H1 (cell line): ENCODE data around the gene CREG2. TPM values are rescaled to one million over a fixed set of nuclear protein-coding genes. Genes with fewer than 3 reads are reported as not detected.

Experiments
- CTCF ChIA-PET: fragments of 300-600 bp; sonication (Branson Sonifier 250); formaldehyde crosslinking; loops from one replicate; lab custom pipeline; 2021; ENCODE audit not compliant: partially characterized antibody; lab: Charles Lee
- POLR2A ChIA-PET: fragments of 300-600 bp; sonication (Branson Sonifier 250); formaldehyde crosslinking; loops from one replicate; lab custom pipeline; 2021; ENCODE audit warnings: inconsistent platforms; ENCODE audit not compliant: partially characterized antibody; lab: Charles Lee
- DNase-seq, 2 experiments: peaks; one replicate each; pipeline versions ENCODE4 v3.0.0 to v3.0.0-alpha.2; 2010 to 2022; ENCODE audit warnings: low spot score in 2 of 2, low read depth in 1 of 2, mixed read lengths in 1 of 2
- FAIRE-seq: peaks from 2 replicates; lab custom pipeline; 2011; peaks lifted over from hg19 to GRCh38; lab: Jason Lieb, UNC
- H2AFZ ChIP-seq: 2 replicates; pipeline ENCODE4 v1.8.1; 2012; ENCODE audit warnings: low read length, inconsistent platforms
- H2AK5ac ChIP-seq: 2 replicates; pipeline ENCODE4 v1.6.1; 2013; ENCODE audit warnings: low read depth, low read length
- H2BK120ac ChIP-seq: replicated peaks from 2 replicates; pipeline ENCODE3; 2013; ENCODE audit warnings: low read depth, low read length, inconsistent platforms
- H2BK12ac ChIP-seq: 2 replicates; pipeline ENCODE4 v1.6.1; 2013; ENCODE audit warnings: low read depth, low read length
- H2BK15ac ChIP-seq: 2 replicates; pipeline ENCODE4 v1.6.1; 2013; ENCODE audit warnings: low read length
- H2BK20ac ChIP-seq: 2 replicates; pipeline ENCODE4 v1.6.1; 2013; ENCODE audit warnings: low read length
- H2BK5ac ChIP-seq: 2 replicates; pipeline ENCODE4 v1.6.1; 2013; ENCODE audit warnings: low read depth, low read length
- H3K14ac ChIP-seq: 2 replicates; pipeline ENCODE4 v1.6.1; 2013; ENCODE audit warnings: inconsistent platforms; ENCODE audit not compliant: insufficient read length
- H3K18ac ChIP-seq: 2 replicates; pipeline ENCODE4 v1.6.1; 2013; ENCODE audit warnings: low read length; ENCODE audit errors: extremely low read depth
- H3K23ac ChIP-seq: 2 replicates; pipeline ENCODE4 v1.6.1; 2013; ENCODE audit warnings: inconsistent platforms; ENCODE audit not compliant: insufficient read length
- H3K23me2 ChIP-seq: 2 replicates; pipeline ENCODE4 v1.6.1; 2013; ENCODE audit warnings: low read depth, low read length
- H3K27ac ChIP-seq: 2 replicates; pipeline ENCODE4 v1.6.1; 2011; ENCODE audit warnings: low read depth, low read length, inconsistent platforms
- H3K27me3 ChIP-seq, 4 experiments: replicated peaks in 1 of 4; 1 replicate in 1 of 4; 2 replicates in 3 of 4; pipeline versions ENCODE4 v1.6.1 to v1.8.1; 2011 to 2013; ENCODE audit warnings: low read length in 3 of 4, mild to moderate bottlenecking in 3 of 4, inconsistent platforms in 2 of 4, mixed read lengths in 2 of 4, moderate library complexity in 1 of 4; ENCODE audit not compliant: control insufficient read depth in 3 of 4, insufficient read depth in 3 of 4; ENCODE audit errors: extremely low read depth in 1 of 4
- H3K36me3 ChIP-seq, 4 experiments: 2 replicates each; pipeline versions ENCODE4 v1.6.1 to v1.8.1; 2011 to 2013; ENCODE audit warnings: mild to moderate bottlenecking in 4 of 4, low read length in 3 of 4, moderate library complexity in 2 of 4, control low read depth in 1 of 4, inconsistent platforms in 1 of 4; ENCODE audit not compliant: insufficient read depth in 4 of 4, control insufficient read depth in 2 of 4
- H3K4ac ChIP-seq: replicated peaks from 2 replicates; pipeline ENCODE3; 2013; ENCODE audit warnings: low read length, low read depth, mixed read lengths, inconsistent platforms; ENCODE audit not compliant: insufficient read length
- H3K4me1 ChIP-seq, 4 experiments: replicated peaks in 1 of 4; 1 replicate in 1 of 4; 2 replicates in 3 of 4; pipeline versions ENCODE4 v1.6.1 to v1.8.1; 2011 to 2013; ENCODE audit warnings: low read length in 3 of 4, inconsistent platforms in 2 of 4, mixed read lengths in 1 of 4; ENCODE audit not compliant: insufficient read depth in 4 of 4, control insufficient read depth in 3 of 4
- H3K4me2 ChIP-seq, 2 experiments: 2 replicates each; pipeline versions ENCODE4 v1.6.1 to v1.8.1; 2011 to 2013; ENCODE audit warnings: low read depth in 2 of 2, low read length in 2 of 2, control low read depth in 1 of 2, inconsistent platforms in 1 of 2, mild to moderate bottlenecking in 1 of 2; ENCODE audit not compliant: insufficient read depth in 1 of 2
- H3K4me3 ChIP-seq, 4 experiments: fragments of 200-600, 300-600 bp in 1 of 4; sonication (generic), shearing (Covaris generic), sonication (Bioruptor Twin) in 1 of 4; 2 replicates each; pipeline versions ENCODE4 v1.5.1 to v1.8.1; 2011 to 2016; ENCODE audit warnings: low read length in 4 of 4, low read depth in 3 of 4, control low read depth in 2 of 4, inconsistent platforms in 2 of 4, mild to moderate bottlenecking in 2 of 4, mixed read lengths in 1 of 4, moderate library complexity in 1 of 4; ENCODE audit not compliant: insufficient read depth in 2 of 4; ENCODE audit errors: extremely low read depth in 1 of 4
- H3K56ac ChIP-seq: replicated peaks from 2 replicates; pipeline ENCODE3; 2013; ENCODE audit warnings: low read depth, mild to moderate bottlenecking, mixed read lengths, low read length, inconsistent platforms; ENCODE audit not compliant: insufficient read length
- H3K79me1 ChIP-seq: 2 replicates; pipeline ENCODE4 v1.6.1; 2013; ENCODE audit warnings: low read depth, low read length, control low read depth
- H3K79me2 ChIP-seq, 2 experiments: 2 replicates each; pipeline versions ENCODE4 v1.6.1 to v1.8.1; 2012 to 2013; ENCODE audit warnings: low read length in 2 of 2, mild to moderate bottlenecking in 2 of 2, inconsistent platforms in 1 of 2; ENCODE audit not compliant: insufficient read depth in 2 of 2, control insufficient read depth in 1 of 2
- H3K9ac ChIP-seq, 4 experiments: replicated peaks in 1 of 4; 1 replicate in 1 of 4; 2 replicates in 3 of 4; pipeline versions ENCODE4 v1.6.1 to v1.8.1; 2011 to 2013; ENCODE audit warnings: low read depth in 3 of 4, low read length in 3 of 4, control low read depth in 2 of 4, mild to moderate bottlenecking in 2 of 4, moderate library complexity in 2 of 4, inconsistent platforms in 1 of 4; ENCODE audit errors: extremely low read depth in 1 of 4
- H3K9me3 ChIP-seq, 2 experiments: 2 replicates each; pipeline versions ENCODE4 v1.6.1 to v1.8.1; 2012 to 2013; ENCODE audit warnings: mild to moderate bottlenecking in 2 of 2, moderate library complexity in 2 of 2, control low read depth in 1 of 2, inconsistent platforms in 1 of 2, low read depth in 1 of 2, low read length in 1 of 2, mixed read lengths in 1 of 2; ENCODE audit not compliant: insufficient read depth in 2 of 2
- H4K20me1 ChIP-seq, 2 experiments: replicated peaks in 1 of 2; 2 replicates each; pipeline versions ENCODE3 to v1.8.1; 2011 to 2013; ENCODE audit warnings: inconsistent platforms in 2 of 2, low read length in 2 of 2, mild to moderate bottlenecking in 1 of 2; ENCODE audit not compliant: insufficient read depth in 2 of 2, control insufficient read depth in 1 of 2
- H4K5ac ChIP-seq: 2 replicates; pipeline ENCODE4 v1.6.1; 2013; ENCODE audit warnings: low read length, low read depth, mixed read lengths, inconsistent platforms; ENCODE audit not compliant: insufficient read length
- H4K8ac ChIP-seq: 2 replicates; pipeline ENCODE4 v1.8.0; 2013; ENCODE audit warnings: mild to moderate bottlenecking, moderate library complexity, low read length, inconsistent platforms; ENCODE audit not compliant: insufficient read depth; ENCODE audit errors: extremely low read depth
- H4K91ac ChIP-seq: replicated peaks from 2 replicates; pipeline ENCODE3; 2013; ENCODE audit warnings: low read length, mixed read lengths, inconsistent platforms; ENCODE audit not compliant: insufficient read length
- JUN ChIP-seq: IDR thresholded peaks from 2 replicates; pipeline ENCODE4 v1.6.1; 2011; ENCODE audit warnings: low read depth, mild to moderate bottlenecking, improper control_type of control experiment, low read length
- SIN3A ChIP-seq, 2 experiments: IDR thresholded peaks in 1 of 2; conservative IDR thresholded peaks in 1 of 2; 2 replicates each; pipeline ENCODE4 v1.6.1; 2011 to 2012; ENCODE audit warnings: low read length in 2 of 2, improper control_type of control experiment in 1 of 2, low read depth in 1 of 2, mild to moderate bottlenecking in 1 of 2
- WGBS, 2 experiments: shearing (Covaris generic) in 1 of 2; methylation state at CpG; one replicate each; pipeline versions ENCODE4 v1.1.6 to v1.1.7; 2013 to 2015; ENCODE audit warnings: low lambda C conversion rate in 2 of 2, mixed read lengths in 2 of 2, inconsistent platforms in 1 of 2, low coverage in 1 of 2, missing lambda C conversion rate in 1 of 2; ENCODE audit not compliant: insufficient replicate concordance in 2 of 2, insufficient coverage in 1 of 2, insufficient read length in 1 of 2; ENCODE audit errors: extremely low coverage in 1 of 2, missing lambda C conversion rate in 1 of 2; 5-methylcytosine and 5-hydroxymethylcytosine counted together
- polyA plus RNA-seq, 7 experiments: library from polyadenylated mRNA; depleted of rRNA in 3 of 7; stranded (reverse) in 5 of 7; unstranded in 2 of 7; fragments of >200 nt in 5 of 7; fragments of 200-250 nt in 2 of 7; gene quantifications; 1 replicate in 5 of 7; 2 replicates in 1 of 7; 4 replicates in 1 of 7; pipeline versions ENCODE4 v1.2.1 to v1.2.3, GENCODE V29; 2011 to 2013; ENCODE audit warnings: missing spikeins in 2 of 7, mixed read lengths in 2 of 7
- total RNA-seq: library from RNA; stranded (reverse); fragmentation: NEBNext Ultra II Directional; extraction: Animal tissue kit (Norgen Biotek cat#: 25700); gene quantifications from 2 replicates; pipeline ENCODE4 v1.2.1, GENCODE V29; 2021

CREG2 gene
- total and polyA plus RNA-seq, 2 of the 8 experiments (the other 6 are each of a cell fraction or from before 2014, with no cell fraction given): 2.0 to 2.2 TPM

DNA sequence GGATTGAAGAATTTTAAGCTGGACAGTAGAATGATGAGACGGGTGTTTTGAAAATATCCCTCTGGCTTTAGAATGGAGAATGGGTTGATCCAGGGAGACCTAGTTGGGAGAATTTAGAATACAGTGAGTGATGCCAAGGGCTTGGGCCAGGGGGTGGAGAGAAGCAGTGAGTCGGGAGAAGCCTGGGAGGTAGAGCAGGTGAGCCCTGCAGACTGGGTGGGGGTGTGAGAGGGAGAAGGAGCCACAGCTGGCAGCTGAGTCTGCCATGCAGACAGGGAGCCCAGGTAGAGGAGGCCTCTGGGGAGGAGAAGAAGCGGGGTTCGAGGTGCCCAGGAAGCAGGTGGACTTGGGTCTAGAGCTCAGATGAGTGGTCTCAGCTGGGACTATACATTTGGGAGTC, 18.2 kb downstream of the CREG2 start:
- Histone ChIP-seq H3K4ac (no peak overlapping the region), H2BK120ac (no peak overlapping the region), H3K79me2 (no peaks in the 10 kb centered on the region), H2BK5ac (no peak overlapping the region), H4K20me1 (no peaks in the 10 kb centered on the region)
- TF ChIP-seq JUN (no peak), SIN3A (conservative IDR thresholded peaks at IDR 0.05 in 1 of 2, IDR thresholded peaks at IDR 0.05 in 1 of 2; ENCODE audit: low read depth in 1 of 2, low read length in 2 of 2) (no peak)
- TF ChIP-seq, all 59 proteins: peak for 0
- FAIRE-seq: no peak
- no peak overlapping the region for H2BK12ac ChIP-seq
- no peak overlapping the region for H2AFZ ChIP-seq
- POLR2A ChIA-PET: interaction anchor here (0.5 kb wide), 1 partner anchor 15 kb away, joined by 3 read pairs; no protein-coding TSS in a partner anchor
- no peaks in the 10 kb centered on the region for H3K36me3 ChIP-seq
- no peak overlapping the region for H3K23ac ChIP-seq
- H3K4me3 ChIP-seq: no peak overlapping the region
- no peaks in the 10 kb centered on the region for H3K4me1 ChIP-seq
- H2BK20ac ChIP-seq: no peak overlapping the region
- no peak overlapping the region for H3K27ac ChIP-seq
- H3K14ac ChIP-seq: no peak overlapping the region
- CTCF ChIA-PET: interaction anchor here (2.3 to 2.9 kb wide), 2 partner anchors 19 to 27 kb away, joined by 5 to 14 read pairs; no protein-coding TSS in a partner anchor
- H3K18ac ChIP-seq: no peak overlapping the region
- no peak overlapping the region for H2BK15ac ChIP-seq
- H3K9ac ChIP-seq: no peak overlapping the region
- H4K91ac ChIP-seq: no peak overlapping the region
- H3K56ac ChIP-seq: no peak overlapping the region
- no peaks in the 10 kb centered on the region for H3K23me2 ChIP-seq
- H3K4me2 ChIP-seq: no peak overlapping the region
- DNase-seq: no peak
- no peaks in the 10 kb centered on the region for H3K79me1 ChIP-seq
- H3K9me3 ChIP-seq: 0 out of 4 replicates have a peak, but pooled peaks cover 0 to 5% of the 10 kb centered on the region in 2 experiments
- no peak overlapping the region; the same call in 1 of the 2 replicates for H4K8ac ChIP-seq
- 74% methylated on average over 4 of the region's 4 CpGs; no CpG with 5 or more reads in 1 of the 2 experiments for WGBS, 2 experiments
- H3K27me3 ChIP-seq: no peaks in the 10 kb centered on the region
- no peak overlapping the region for H4K5ac ChIP-seq
- H2AK5ac ChIP-seq: no peak overlapping the region
